NCI-H187 (cell line): ENCODE measurements around the gene TCP10L.
"Not testable (repeated sequence)": the region's sequence is repeated elsewhere in the genome, so short reads cannot be mapped to it uniquely, and the experiment has no call there.

Experiments used
- DNase-seq, 2 experiments: peaks; one replicate each; lab custom pipeline; 2025; lab: John Stamatoyannopoulos, UW

Gene TCP10L

GRCh38 chr21:32554832-32555638 is 30.3 kb downstream of the TCP10L start:
- no peak for DNase-seq

- no peak for DNase-seq
Measured at GRCh38 chr21:32549886-32550285, 35.4 kb downstream of the TCP10L start.

DNA sequence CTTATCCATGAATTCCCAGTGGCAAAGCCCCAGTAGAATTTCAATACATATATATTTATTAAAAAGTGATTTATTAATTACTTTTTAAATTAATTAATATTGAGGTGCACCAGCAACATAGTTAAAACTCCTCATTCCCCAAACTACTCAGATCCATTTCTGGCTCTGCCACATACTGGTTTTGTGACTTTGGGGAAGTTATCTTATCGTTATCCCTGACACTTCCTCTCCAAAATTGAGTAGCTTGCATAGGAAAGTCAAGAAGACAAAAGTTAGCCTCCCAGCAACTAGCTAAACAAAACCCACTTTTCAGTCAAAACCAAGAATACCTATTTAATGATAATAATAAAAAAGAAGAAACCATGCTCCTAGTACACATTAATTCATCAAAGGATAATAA is 35.9 kb downstream of the TCP10L start:
- DNase-seq = no peak

- no peak for DNase-seq
Measured at GRCh38 chr21:32548978-32549377, 36.3 kb downstream of the TCP10L start.

DNA sequence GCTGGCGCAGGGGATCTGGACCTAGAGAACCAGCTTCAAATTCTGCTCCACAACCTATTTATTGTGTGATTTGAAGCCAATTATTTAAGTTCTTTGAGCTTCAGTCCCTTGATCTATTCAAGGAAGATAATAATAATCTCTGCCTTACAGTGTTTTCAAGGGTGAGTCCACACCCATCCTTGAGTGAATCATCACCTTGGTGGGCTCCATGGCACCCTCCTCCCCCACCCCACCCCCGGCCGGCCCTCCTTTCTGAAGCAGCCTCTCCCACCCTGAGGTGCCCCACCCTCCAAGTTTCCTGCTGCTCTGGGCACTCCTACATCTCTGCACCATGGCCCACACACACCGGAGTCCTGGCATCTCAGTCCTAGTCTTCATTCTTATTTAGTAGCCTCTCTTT is 38.3 kb downstream of the TCP10L start:
- no peak for DNase-seq

DNA sequence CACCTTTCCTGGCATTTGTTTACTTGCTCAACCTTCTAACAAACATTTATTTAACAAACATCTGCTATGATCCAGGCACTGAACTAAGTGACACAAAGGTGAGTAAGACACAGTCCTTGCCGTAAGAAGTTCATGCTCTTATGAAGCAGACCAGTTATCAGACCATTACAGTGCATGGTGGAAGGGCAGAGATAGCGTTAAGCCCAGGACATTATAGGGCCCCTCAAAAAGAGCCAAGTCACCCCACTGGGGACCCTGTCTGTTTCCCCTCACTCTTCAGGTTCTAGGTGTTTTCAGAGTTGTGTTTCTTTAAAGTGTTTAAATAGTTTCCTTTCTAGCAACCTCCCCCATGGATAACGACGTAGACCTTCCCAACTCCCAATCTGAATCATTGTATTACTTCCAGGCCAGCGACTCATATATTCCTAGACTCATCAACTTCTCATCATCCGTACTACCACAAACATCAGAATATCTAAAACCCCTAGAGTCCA is 39.3 kb downstream of the TCP10L start:
- no peak for DNase-seq

GRCh38 chr21:32544697-32545096 is 40.6 kb downstream of the TCP10L start:
- DNase-seq = no peak

DNA sequence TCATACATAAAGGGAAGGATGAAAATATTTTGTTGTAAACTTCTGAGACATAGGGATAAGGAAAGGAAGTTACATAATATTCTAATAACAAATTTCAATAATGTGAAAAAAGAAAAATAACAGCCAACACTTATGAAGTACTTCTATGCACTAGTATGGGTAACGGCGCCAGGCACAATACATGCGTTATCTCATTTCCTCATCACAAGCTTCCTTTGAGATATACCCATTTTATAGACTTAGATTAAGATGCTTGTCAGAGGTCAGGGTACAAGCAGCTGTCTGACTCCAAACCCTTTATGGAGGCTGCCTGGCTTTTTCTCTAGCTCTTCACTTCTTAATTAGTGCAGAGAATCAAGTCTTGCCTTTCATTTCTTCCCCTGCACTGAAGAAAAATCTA is 41.3 kb downstream of the TCP10L start:
- no peak for DNase-seq

DNA sequence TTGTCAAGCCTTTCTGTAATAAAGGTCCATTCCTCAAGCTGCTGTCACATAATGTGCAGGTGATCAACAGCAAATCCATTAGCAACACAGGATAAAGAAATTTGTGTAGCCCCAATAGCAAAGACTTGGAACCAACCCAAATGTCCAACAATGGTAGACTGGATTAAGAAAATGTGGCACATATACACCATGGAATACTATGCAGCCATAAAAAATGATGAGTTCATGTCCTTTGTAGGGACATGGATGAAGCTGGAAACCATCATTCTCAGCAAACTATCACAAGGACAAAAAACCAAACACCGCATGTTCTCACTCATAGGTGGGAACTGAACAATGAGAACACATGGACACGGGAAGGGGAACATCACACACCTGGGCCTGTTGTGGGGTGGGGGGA is 42.3 kb downstream of the TCP10L start:
- DNase-seq = not testable (repeated sequence)

DNA sequence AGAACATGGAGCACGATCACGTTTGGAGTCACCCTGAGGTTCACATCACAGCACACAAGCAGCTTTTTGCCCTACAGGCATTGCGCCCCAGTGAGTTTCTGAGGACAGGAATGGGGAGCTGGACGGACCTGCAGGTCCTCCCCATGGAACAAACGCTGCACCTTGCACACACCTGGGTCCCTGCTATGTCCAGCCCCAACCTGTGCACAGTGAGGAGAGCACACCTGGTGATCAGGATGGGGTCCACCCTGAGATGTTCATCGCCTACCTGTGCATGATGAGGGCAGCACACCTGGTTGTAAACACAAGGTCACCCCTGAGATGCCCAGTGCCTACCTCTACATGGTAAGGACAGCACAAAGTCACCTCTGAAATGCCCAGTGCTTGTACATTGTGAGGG is 45.9 kb downstream of the TCP10L start:
- no peak for DNase-seq

- DNase-seq = no peak
Measured at GRCh38 chr21:32538147-32538792, 47.1 kb downstream of the TCP10L start.

GRCh38 chr21:32537569-32537881 is 47.8 kb downstream of the TCP10L start:
- DNase-seq = no peak

GRCh38 chr21:32535612-32536011 is 49.7 kb downstream of the TCP10L start:
- DNase-seq = no peak

- no peak for DNase-seq
Measured at GRCh38 chr21:32534113-32534512, 51.2 kb downstream of the TCP10L start.

GRCh38 chr21:32533611-32534010 is 51.7 kb downstream of the TCP10L start:
- DNase-seq = no peak

- DNase-seq = no peak
Measured at GRCh38 chr21:32533053-32533452, 52.3 kb downstream of the TCP10L start.

- no peak for DNase-seq
Measured at GRCh38 chr21:32532636-32533035, 52.7 kb downstream of the TCP10L start.

GRCh38 chr21:32531561-32531960 is 53.8 kb downstream of the TCP10L start:
- not testable (repeated sequence) for DNase-seq

DNA sequence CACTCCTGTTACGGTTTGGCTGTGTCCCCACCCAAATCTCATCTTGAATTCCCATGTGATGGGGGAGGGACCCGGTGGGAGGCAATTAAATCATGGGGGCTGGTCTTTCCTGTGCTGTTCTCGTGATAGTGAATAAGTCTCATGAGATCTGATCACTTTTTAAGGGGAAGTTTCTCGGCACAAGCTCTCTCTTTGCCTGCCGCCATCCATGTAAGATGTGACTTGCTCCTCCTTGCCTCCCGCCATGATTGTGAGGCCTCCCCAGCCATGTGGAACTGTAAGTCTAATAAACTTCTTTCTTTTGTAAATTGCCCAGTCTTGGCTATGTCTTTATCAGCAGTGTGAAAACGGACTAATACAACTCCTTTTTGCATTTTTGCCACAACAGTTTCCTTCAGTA is 54.5 kb downstream of the TCP10L start:
- DNase-seq = not testable (repeated sequence)

DNA sequence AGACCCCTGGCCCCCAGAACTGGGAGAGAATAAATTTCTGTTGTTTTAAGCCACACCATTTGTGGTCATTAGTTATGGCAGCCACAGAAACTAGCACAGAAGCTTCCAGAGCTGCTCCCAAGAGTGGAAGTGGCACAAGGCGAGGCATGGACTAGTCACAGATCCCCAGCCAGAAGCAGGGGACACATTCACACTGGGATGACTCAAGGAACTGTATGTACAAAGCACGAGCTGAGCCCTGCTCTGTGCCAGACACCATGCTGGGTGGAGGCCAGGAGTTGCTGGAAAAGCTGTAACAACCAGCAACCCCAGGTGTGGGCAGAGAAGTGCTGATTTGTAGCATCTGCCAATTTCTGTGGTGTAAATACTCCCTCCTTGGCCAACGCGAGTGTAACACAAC is 55.6 kb downstream of the TCP10L start:
- DNase-seq = no peak

GRCh38 chr21:32525282-32525681 is 60.0 kb downstream of the TCP10L start:
- no peak for DNase-seq

- DNase-seq = no peak
Measured at GRCh38 chr21:32523988-32524719, 61.2 kb downstream of the TCP10L start.
